Measurements from ENCODE around the gene CSNK1G3. TPM values are rescaled to one million over a fixed set of nuclear protein-coding genes. Genes with fewer than 3 reads are reported as not detected.
"Not testable (repeated sequence)": the region's sequence is repeated elsewhere in the genome, so short reads cannot be mapped to it uniquely, and the experiment has no call there.

Gene CSNK1G3
- total RNA-seq, 1 experiment from 2014 or later = 55.7 TPM

DNA sequence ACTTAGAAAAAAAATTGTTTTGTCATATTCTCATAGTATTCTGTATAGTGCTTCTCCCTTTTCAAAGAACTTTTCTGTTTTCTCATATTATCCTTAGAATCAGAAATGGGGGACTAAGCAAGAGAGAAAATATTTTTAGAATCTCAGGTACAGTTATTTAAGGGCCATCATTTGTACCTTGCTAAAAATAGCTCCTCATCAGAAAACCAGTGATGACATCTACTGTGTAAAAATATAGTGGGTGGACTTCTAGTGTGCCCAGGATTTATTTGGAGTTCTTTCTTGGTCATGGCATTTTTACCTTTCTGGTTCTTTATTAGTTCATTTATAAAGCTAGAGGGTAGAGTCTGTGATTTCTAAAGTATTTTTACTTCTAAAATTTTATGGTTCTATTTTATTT is 82.5 kb downstream of the CSNK1G3 start:
- Histone ChIP-seq H3K27me3 (no peaks in the 10 kb centered on the region), H3K4me3 (no peak overlapping the region), H3K36me3 (peaks cover 17% of the 10 kb centered on the region), H3K9me3 (no peaks in the 10 kb centered on the region)
- no peak for DNase-seq

GRCh38 chr5:123597018-123597417 is 85.0 kb downstream of the CSNK1G3 start:
- Histone ChIP-seq H3K9me3 (no peaks in the 10 kb centered on the region), H3K4me3 (no peak overlapping the region), H3K27me3 (no peaks in the 10 kb centered on the region), H3K36me3 (peaks cover 8% of the 10 kb centered on the region)
- DNase-seq = no peak

DNA sequence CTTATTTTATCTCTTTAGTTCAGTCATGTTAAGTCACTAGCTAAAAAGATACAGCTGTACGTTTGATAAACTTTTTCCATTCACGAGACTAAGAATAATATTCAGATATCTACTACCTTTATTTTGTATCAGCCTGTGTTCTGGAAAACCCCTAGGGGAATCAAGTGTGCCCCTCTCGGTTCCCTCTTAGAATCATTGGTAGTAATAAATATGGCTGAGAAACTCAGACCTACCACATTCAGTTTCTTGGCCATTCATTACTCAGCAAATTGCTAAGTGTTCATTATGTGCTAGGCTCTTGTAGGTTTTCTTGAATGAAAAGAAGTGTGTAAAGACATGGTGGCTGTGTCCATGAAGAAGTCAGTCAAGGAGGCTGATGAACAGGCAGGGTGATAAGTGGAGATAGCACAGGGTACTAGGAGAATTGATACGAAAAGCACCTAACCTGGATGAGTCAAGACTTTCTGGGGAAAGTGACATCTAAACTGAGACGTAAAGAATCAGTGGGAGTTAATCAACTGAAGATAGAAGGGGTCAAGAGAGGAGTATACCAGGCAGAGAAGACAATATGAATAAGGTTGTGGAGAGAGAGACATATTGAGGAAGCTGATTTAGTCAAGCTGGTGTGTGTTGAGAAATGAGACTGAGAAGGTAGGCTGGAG is 86.2 kb downstream of the CSNK1G3 start:
- Histone ChIP-seq H3K36me3 (peaks cover 4% of the 10 kb centered on the region), H3K27me3 (no peaks in the 10 kb centered on the region), H3K4me3 (no peak overlapping the region), H3K9me3 (no peaks in the 10 kb centered on the region)
- no peak for DNase-seq

GRCh38 chr5:123599171-123599570 is 87.2 kb downstream of the CSNK1G3 start:
- Histone ChIP-seq H3K36me3 (peaks cover 4% of the 10 kb centered on the region), H3K4me3 (no peak overlapping the region), H3K27me3 (no peaks in the 10 kb centered on the region), H3K9me3 (no peaks in the 10 kb centered on the region)
- no peak for DNase-seq

GRCh38 chr5:123601610-123602009 is 89.6 kb downstream of the CSNK1G3 start:
- H3K27me3 ChIP-seq = no peaks in the 10 kb centered on the region
- no peaks in the 10 kb centered on the region for H3K9me3 ChIP-seq
- peaks cover 4% of the 10 kb centered on the region for H3K36me3 ChIP-seq
- H3K4me3 ChIP-seq = no peak overlapping the region
- DNase-seq = no peak

GRCh38 chr5:123605822-123606221 is 93.8 kb downstream of the CSNK1G3 start:
- DNase-seq = no peak
- Histone ChIP-seq H3K4me3 (no peak overlapping the region), H3K27me3 (no peaks in the 10 kb centered on the region), H3K9me3 (no peaks in the 10 kb centered on the region), H3K36me3 (peaks cover 18% of the 10 kb centered on the region)

- Histone ChIP-seq H3K4me3 (no peak overlapping the region), H3K27me3 (no peaks in the 10 kb centered on the region), H3K9me3 (no peaks in the 10 kb centered on the region), H3K36me3 (peaks cover 24% of the 10 kb centered on the region)
- no peak for DNase-seq
Measured at GRCh38 chr5:123610209-123610608, 98.2 kb downstream of the CSNK1G3 start.

GRCh38 chr5:123610665-123611405 is 98.9 kb downstream of the CSNK1G3 start:
- no peak overlapping the region for H3K4me3 ChIP-seq
- no peak for DNase-seq
- no peaks in the 10 kb centered on the region for H3K27me3 ChIP-seq
- H3K36me3 ChIP-seq = peaks cover 27% of the 10 kb centered on the region
- no peaks in the 10 kb centered on the region for H3K9me3 ChIP-seq

- H3K27me3 ChIP-seq = no peaks in the 10 kb centered on the region
- no peak for DNase-seq
- H3K36me3 ChIP-seq = peaks cover 27% of the 10 kb centered on the region
- H3K9me3 ChIP-seq = no peaks in the 10 kb centered on the region
- no peak overlapping the region for H3K4me3 ChIP-seq
Measured at GRCh38 chr5:123611406-123611709, 99.4 kb downstream of the CSNK1G3 start.

DNA sequence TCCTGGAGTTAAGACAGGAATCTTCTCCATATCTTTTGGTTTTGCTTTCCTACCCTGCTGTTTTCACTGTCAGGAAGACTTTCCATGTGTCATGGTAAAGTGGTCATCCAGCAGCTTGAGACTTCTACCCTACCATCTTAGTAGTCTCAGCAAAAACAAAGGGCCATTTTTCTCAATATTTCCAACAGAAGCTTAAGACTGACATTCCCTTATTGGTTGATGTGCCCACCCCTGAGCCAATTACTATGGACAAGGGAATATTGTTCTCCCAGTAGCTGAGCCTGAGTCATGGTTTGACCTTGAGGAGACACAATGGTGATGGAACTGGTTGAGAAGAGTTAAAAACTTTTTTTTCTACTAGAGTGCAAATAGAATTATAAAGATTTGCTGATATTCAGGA is 105.6 kb downstream of the CSNK1G3 start:
- no peak for DNase-seq
- Histone ChIP-seq H3K9me3 (no peaks in the 10 kb centered on the region), H3K36me3 (peaks cover 34% of the 10 kb centered on the region), H3K27me3 (no peaks in the 10 kb centered on the region), H3K4me3 (no peak overlapping the region)

DNA sequence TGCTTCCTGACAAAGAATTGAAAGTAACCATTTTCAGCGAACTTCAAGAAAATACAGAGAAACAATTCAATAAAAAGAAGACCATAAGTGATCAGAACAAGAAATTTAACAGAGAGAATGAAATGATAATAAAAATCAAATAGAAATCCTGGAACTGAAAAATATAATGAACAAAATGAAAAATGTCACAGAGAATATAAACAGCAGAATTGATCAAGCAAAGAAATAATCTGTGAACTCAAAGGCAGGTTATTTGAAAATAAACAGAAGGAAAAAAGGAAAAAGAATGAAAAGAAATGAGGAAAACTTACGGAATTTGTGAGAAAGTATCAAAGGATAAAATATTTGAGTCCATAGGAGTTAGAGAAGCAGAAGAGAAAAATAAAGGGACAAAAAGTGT is 114.1 kb downstream of the CSNK1G3 start:
- H3K9me3 ChIP-seq = peaks cover 41% of the 10 kb centered on the region
- no peaks in the 10 kb centered on the region for H3K27me3 ChIP-seq
- no peak for DNase-seq
- H3K4me3 ChIP-seq = no peak overlapping the region
- H3K36me3 ChIP-seq = no peaks in the 10 kb centered on the region

DNA sequence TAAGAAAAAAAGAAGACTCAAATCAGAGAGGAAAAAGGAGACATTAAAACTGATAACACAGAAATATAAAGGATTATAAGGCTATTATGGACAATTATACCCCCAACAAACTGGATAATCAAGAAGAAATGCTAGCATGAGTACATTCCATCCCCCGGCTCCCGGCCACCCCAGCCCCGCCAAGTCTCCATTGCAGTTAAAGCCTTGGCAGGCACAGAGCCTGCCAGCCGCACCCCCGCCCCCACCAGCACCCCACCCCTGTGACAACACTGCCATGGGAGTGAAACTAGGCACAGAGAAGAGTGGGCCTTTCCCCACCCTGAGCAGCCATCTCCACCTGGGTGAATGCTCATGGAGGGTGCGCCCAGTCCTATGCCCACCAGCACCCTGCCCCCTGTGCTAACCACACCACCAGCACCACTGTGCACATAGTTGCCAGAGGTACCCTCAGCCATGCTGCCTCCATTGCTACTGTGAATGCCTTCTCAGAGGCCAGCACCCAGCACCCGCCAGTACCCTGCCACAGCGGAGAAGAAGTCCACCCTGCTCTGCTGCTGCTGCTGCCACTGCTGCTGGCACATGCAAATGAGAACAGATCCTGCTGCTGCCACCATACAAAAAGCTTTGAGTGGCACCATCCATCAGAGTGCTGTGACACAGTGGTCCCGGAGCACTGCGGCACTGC is 117.0 kb downstream of the CSNK1G3 start:
- Histone ChIP-seq H3K4me3 (no peak overlapping the region), H3K27me3 (no peaks in the 10 kb centered on the region), H3K9me3 (peaks cover 46% of the 10 kb centered on the region), H3K36me3 (no peaks in the 10 kb centered on the region)
- DNase-seq = no peak

DNA sequence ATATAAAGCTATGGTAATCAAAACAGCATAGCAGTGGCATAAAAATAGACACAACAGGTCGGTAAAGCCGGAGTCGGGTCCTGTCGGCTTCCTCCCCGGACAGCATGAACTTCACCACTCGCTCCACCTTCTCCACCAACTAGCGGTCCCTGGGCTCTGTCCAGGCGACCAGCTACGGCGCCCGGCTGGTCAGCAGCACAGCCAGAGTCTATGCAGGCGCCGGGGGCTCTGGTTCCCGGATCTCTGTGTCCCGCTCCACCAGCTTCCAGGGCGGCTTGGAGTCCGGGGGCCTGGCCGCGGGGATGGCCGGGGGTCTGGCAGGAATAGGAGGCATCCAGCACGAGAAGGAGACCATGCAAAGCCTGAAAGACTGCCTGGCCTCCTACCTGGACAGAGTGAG is 124.0 kb downstream of the CSNK1G3 start:
- no peak overlapping the region for H3K4me3 ChIP-seq
- H3K27me3 ChIP-seq = no peaks in the 10 kb centered on the region
- DNase-seq = no peak
- H3K9me3 ChIP-seq = peaks cover 10% of the 10 kb centered on the region
- no peaks in the 10 kb centered on the region for H3K36me3 ChIP-seq

DNA sequence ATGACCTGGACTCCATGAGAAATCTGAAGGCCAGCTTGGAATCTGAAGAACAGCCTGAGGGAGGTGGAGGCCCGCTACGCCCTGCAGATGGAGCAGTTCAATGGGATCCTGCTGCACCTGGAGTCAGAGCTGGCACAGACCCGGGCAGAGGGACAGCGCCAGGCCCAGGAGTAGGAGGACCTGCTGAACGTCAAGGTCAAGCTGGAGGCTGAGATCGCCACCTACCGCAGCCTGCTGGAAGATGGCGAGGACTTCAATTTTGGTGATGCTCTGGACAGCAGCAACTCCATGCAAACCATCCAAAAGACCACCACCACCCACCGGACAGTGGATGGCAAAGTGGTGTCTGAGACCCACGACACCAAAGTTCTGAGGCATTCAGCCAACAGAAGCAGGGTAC is 125.1 kb downstream of the CSNK1G3 start:
- not testable (repeated sequence) for H3K36me3 ChIP-seq, DNase-seq, H3K4me3 ChIP-seq, H3K27me3 ChIP-seq, H3K9me3 ChIP-seq

GRCh38 chr5:123639244-123639643 is 127.3 kb downstream of the CSNK1G3 start:
- Histone ChIP-seq H3K9me3 (no peaks in the 10 kb centered on the region), H3K27me3 (no peaks in the 10 kb centered on the region), H3K36me3 (no peaks in the 10 kb centered on the region), H3K4me3 (no peak overlapping the region)
- no peak for DNase-seq

DNA sequence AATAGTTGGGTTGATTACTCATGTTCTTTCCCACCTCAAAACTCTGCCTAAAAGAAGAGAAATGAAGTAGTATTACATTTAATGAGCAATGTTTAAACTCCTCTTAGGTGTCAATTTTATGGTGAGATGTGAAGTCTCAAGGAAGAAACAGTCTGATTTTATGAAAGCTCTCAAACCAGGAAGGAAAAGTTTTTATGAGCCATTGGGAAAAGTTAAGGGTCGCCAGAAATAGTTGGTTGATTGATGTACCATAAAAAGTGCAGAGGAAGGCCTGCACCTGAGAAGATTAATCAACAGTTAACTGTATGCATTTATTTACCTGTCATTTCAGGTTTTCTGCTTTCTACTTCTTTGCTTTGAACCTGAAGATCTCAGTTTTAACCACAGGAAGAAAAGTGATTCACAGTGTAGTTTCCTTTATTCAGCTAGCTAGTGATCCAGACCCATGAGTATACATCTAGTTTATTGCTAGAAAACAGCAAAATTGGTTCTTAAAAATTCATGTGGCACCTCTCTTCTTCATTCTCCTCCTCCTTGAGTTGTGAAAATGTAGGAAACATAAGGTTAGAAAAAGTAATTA is 133.1 kb downstream of the CSNK1G3 start:
- Histone ChIP-seq H3K4me3 (no peak overlapping the region), H3K9me3 (no peaks in the 10 kb centered on the region), H3K36me3 (no peaks in the 10 kb centered on the region), H3K27me3 (no peaks in the 10 kb centered on the region)
- DNase-seq = no peak

DNA sequence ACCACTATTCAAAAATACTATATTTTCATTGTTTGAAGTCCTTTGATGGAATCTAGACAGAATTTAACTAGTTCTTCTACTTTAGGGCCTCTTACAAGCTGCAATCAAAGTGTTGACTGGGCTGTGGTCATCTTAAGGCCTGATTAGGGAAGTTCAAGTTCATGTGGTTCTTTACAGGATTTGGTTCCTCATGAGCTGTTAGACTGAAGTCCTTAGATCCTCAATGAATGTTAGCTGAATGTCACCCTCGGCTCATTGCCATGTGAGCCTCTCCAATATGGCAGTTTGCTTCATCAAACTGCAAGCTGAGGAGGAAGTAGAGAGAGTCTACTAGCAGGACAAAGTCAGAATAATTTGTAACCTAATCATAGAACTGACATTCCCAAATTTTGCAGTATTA is 135.1 kb downstream of the CSNK1G3 start:
- Histone ChIP-seq H3K4me3 (no peak overlapping the region), H3K36me3 (no peaks in the 10 kb centered on the region), H3K9me3 (no peaks in the 10 kb centered on the region), H3K27me3 (no peaks in the 10 kb centered on the region)
- DNase-seq = no peak

Data from MG63 (cell line).